GM21576 (cell line): ENCODE results near the gene USP15.
"Not testable (repeated sequence)": the region's sequence is repeated elsewhere in the genome, so short reads cannot be mapped to it uniquely, and the experiment has no call there.

ENCODE experiments used
- ATAC-seq: cut with Tn5 transposase; IDR thresholded peaks from one replicate; pipeline ENCODE4 v1.9.1; 2021; ENCODE audit warnings: mild to moderate bottlenecking, moderate library complexity; ENCODE audit not compliant: unreplicated experiment

Gene USP15

GRCh38 chr12:62435303-62436163 is 175.3 kb downstream of the USP15 start:
- peak; percentile 71 for ATAC-seq

DNA sequence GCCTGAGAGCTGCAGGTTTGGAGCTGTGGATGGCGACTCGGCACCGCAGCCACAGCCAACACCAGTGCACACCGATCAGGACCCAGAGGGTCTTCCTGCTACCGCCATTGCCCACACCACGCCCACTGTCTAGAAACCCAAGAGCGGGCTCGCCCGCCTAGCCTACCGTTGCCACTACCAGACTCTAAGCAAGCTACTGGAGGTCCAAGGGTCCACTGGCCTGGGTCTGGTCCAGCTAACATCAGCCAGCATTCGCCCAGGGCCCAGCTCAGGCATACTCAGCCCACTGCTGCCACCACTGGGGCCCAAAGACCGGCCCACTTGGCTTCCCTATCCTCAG is 175.9 kb downstream of the USP15 start:
- ATAC-seq = no peak

DNA sequence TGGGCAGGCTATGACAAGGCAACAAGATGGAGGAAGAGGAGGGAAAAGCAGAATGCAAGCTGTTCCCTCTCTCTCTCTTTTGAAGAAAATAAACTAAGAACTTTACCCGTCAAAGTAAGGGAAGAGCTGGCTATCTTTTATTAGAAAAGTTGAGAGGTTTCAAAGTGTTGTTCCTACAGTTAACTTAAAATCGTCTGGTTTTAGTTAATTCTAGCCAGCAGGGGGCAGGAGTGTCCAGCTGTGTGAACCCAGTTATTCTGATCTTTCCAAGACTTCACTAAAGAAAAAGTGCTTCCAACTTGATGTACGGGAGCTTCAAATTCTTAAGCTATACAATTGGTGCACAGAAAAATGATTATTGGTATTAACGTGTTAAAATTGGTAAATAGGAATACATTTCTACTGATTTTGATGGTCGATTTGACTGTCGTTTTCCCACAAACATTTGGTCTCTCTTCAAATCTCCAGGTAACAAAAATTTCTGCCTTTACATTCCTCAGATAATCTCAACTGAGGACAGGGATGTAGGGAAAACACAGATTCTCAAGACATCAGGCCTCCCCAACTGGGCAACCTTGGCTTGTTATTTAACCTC is 178.0 kb downstream of the USP15 start:
- ATAC-seq = no peak

DNA sequence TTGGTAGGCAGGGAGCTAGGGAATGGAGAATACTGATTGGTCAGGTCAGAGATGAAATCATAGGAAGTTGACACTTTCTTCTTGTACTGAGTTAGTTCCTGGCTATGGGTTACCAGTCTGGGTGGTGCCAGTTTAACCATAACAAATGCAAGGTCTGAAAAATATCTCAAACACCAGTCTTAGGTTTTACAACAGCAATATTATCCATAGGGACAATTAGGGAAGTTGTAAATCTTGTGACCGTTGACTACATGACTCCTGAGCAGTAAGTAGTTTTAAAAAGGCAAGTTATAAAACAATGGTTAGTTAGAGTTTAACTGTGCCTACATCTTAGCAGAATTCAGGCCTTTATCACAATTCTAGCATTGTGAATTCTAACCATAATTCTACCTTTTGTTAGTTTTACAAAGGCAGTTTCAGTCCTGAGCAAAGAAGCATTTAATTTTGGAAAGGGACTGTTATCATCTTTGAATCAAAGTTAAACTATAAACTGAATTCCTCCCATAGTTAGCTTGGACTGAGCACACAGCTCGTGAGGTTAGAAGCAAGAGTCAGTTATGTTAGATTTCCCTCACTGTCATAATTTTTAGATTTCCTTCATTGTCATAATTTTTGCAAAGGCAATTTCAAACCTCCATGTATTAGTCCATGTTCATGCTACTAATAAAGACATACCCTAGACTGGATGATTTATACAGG is 186.7 kb downstream of the USP15 start:
- ATAC-seq = no peak

- ATAC-seq = no peak
Measured at GRCh38 chr12:62448436-62448835, 188.2 kb downstream of the USP15 start.

GRCh38 chr12:62455429-62455828 is 195.2 kb downstream of the USP15 start:
- not testable (repeated sequence) for ATAC-seq

- ATAC-seq = no peak
Measured at GRCh38 chr12:62458626-62459025, 198.4 kb downstream of the USP15 start.

DNA sequence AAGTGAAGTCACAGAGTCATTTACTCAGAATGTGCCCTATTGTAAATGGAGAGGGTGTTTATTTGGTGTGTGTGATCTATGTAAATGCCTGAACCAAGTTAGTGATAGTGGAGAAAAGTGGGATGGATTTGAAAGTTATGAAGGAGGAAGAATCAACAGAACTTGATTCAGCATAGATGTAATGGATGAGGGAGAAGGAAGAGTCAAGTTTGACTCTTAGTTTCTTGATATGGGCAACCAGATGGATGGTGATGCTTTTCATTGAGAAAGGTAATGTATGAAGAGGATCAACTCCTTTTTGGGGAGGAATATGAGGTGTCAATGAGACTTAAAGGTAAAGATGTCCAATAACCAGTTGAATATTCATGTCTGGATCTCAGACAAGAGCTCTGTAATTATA is 199.8 kb downstream of the USP15 start:
- no peak for ATAC-seq

GRCh38 chr12:62461171-62461837 is 201.1 kb downstream of the USP15 start:
- not testable (repeated sequence) for ATAC-seq

GRCh38 chr12:62463252-62463651 is 203.0 kb downstream of the USP15 start:
- not testable (repeated sequence) for ATAC-seq
